HL-60/S4 (cell line): Measurements from ENCODE around the gene CDH4.

Experiments used
- in situ Hi-C: fragments of 300-500 bp; cut with MboI; formaldehyde crosslinking; loops from 2 replicates; pipeline ENCODE4 v1.14.3; 2022; ENCODE audit warnings: low sequenced_read_pairs

Gene CDH4

DNA sequence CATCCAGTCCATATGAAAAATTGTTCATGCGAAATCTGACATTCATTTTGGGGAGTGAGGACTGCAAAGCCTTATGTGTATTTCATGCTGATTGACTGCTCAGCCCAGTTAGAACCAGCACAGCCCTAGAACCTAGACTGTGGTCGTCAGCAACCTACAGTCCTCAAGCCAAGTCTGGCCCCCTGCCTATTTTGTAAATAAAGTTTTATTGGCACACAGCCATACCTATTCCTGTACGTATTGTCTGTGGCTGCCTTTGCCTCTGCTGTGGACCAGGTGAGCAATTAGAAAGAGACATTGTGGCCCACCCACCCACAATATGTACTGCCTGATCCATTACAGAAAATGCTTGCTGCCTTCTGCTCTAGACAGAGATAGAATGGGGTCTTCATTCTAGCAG, 422.6 kb downstream of the CDH4 start:
- in situ Hi-C loops: no loop called here

- in situ Hi-C loops: no loop called here
These were observed 425.9 kb downstream of the CDH4 start for GRCh38 chr20:61677928-61678327.

DNA sequence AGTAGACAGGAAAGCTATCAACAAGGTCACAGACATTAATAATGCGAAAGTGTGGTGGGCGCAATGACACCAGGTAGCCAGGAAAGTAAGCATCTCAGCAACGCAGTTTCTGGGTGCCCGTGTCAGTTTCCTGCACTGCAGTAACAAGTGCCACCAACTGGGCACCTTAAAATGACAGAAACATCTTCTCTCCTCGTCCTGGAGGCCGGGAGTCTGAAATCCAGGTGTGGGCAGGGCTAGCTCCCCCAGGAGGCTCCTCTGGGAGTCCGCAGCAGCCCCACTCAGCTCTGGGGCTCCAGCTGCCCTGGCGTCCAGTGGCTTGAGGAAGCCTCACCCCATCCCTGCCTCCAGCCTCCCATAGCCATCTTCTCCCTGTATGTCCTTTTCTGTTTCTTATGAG, 426.4 kb downstream of the CDH4 start:
- in situ Hi-C loops: no loop called here

DNA sequence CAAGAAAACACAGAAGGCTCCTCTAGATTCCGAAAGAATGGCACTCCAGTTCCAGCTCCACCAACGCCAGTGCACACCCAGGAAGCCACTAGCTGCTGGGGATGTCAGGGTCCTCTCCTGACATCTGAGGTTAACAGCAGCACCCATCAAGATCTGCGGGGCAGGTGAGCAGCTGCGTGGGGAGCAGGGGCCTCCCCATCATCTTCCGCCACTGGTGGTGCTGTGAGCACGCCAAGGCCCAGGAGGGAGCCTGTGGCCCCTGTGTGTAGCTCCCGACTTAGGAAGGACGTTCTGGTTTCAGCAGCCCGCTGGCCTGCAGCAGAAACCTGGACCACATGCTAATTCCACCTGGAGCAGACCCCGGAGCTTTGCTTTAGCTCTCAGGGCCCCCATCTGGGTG, 427.4 kb downstream of the CDH4 start:
- in situ Hi-C loops: no loop called here

DNA sequence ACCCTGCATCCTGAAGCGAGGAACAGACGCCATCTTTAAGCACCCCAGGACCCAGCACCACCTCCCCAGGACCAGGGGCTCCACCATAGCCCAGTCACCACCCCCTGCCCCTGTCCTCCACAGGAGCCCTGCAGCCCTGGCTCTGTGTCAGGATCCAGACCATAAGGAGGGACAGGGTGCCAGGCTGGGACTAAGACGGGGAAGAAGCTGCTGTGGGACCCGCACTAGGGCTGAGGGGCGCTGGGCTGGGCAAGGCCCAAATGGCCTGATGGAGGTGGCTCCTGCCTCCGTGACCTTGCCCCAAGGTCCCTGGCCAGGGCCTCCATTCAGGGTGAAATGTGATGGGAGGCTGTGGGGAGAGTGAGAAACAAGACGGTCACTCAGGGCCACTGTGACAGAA, 428.0 kb downstream of the CDH4 start:
- in situ Hi-C loops: no loop called here

DNA sequence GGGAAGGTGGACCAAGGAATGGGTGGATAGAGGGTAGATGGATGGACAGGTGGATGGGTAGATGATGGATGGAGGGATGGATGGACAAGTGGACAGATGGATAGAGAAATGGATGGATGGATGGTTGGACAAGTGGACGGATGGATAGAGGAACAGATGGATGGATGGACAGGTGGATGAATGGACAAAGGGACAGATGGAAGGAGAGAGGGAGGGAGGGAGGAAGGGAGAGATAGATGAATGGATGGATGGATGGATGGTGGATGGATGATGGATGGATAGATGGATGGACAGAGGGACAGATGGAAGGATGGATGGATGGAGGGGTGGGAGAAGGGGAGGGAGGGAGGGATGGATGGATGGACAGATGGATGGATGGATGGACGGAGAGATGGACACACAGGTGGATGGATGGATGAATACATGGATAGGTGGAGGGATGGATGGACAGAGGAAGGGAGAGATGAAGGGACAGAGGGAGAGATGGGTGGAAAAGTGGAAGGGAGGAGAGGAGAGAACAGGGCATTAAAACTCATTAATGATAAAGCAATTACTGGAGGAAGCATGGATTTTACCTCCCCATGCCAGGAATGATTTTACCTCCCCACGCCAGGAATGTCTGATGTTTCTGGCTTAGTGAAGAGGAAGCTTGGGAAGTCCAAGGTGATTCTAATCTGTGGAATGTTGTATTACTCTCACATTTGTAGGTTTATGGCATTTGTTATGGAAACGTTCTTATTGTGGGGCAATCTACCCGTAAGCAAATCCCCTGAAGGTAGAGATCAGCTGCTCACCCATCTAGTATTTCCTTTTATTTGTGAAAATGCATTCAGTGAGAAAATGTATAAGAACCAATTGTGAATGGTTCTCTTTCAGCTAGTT, 430.3 kb downstream of the CDH4 start:
- in situ Hi-C loops: no loop called here

GRCh38 chr20:61682996-61683681, 431.1 kb downstream of the CDH4 start:
- in situ Hi-C loops: no loop called here

GRCh38 chr20:61683721-61684120, 431.7 kb downstream of the CDH4 start:
- in situ Hi-C loops: no loop called here

DNA sequence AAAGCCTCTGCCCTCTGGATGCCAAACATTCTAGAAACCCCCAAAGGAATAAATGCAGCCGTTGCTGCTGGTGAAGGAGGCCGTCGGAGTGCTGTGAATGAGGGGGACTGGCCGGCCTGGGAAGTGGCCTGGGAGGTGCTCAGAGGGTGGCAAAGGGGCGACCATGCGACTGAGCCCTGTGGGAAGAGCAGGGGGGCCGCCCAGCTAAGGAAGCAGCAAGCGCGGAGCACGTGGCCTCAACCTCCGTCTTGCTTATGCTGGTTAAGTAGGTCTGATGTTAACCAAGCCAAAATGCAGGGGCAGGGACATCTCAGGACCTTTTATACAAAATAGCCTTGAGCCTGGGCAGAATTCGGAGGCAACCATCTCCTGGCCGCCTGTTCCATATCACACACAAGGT, 432.1 kb downstream of the CDH4 start:
- in situ Hi-C loops: no loop called here

- in situ Hi-C loops: no loop called here
These were observed 432.6 kb downstream of the CDH4 start for GRCh38 chr20:61684583-61685235.

- in situ Hi-C loops: no loop called here
These were observed 433.4 kb downstream of the CDH4 start for GRCh38 chr20:61685462-61685861.

DNA sequence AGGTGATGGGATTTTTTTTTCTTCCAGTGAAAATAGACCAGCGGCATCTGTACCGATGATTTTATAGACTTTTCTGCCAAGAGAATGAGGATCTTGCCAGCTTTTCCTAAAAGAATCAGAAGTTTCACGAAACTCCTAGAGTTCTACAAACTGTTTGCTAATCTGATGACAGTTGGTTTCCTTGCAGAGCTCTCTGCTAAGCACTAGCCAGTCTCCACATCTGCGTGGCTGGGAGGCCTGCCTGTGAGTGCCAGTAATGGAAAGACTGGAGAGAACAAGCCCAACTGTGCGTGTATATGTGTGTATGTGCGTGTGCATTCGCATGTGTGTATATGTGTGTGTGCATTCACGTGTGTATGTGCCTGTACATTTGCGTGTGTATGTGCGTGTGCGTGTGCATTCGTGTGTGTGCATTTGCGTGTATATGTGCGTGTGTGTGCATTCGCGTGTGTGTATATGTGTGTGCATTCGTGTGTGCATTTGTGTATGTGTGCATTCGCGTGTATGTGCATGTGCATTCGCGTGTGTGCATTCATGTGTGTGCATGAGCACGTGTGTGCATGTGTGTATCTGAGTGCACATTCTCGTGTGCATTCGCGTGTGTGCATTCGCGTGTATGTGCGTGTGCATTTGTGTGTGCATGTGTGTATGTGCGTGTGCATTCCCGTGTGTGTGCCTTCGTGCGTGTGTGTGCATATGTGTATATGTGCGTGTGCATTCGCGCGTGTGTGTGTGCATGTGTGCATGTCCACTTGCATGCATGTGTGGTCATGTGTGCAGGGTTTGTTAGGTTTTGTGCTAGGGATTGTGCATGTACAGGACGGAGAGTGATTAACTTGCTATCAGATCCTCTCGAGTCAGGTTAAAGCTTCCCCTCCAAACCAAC, 434.2 kb downstream of the CDH4 start:
- in situ Hi-C loops: no loop called here

DNA sequence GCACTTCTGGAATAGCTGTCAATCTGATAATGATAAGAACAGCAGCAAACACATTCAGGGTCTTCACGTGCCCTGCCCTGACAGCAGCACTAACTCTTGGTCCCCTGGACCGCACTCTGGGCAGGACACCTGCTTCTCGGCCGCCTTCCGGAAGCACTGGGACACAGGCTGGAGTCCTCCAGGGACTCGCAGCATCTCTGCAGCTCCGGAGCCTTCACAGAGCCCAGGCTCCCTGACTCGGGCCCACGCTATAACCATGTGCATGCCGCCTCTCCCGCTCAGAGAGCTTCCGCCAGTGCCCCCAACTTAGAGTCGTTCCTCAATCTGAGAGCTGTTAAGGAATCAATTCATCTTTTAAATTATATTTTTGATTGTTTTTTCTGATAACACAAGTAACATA, 436.4 kb downstream of the CDH4 start:
- in situ Hi-C loops: no loop called here

DNA sequence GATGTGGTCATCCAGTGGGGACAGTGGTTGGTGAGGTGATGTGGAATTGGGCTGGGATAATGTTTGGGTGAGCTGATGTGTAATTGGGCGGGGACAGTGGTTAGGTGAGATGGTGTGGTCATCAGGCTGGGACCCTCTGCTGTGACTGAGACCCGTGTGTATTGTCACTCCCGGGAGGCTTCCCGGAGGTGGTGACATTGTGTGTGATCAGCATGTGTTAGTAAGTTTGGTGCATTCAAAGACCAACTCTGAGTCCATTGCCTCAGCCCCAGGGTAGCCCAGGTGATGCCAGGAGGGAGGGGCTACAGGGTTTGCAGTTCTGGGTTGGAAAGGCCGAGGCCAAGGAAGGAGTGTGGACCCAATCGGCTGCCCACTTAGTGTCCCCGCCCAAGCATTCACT, 438.1 kb downstream of the CDH4 start:
- in situ Hi-C loops: no loop called here

DNA sequence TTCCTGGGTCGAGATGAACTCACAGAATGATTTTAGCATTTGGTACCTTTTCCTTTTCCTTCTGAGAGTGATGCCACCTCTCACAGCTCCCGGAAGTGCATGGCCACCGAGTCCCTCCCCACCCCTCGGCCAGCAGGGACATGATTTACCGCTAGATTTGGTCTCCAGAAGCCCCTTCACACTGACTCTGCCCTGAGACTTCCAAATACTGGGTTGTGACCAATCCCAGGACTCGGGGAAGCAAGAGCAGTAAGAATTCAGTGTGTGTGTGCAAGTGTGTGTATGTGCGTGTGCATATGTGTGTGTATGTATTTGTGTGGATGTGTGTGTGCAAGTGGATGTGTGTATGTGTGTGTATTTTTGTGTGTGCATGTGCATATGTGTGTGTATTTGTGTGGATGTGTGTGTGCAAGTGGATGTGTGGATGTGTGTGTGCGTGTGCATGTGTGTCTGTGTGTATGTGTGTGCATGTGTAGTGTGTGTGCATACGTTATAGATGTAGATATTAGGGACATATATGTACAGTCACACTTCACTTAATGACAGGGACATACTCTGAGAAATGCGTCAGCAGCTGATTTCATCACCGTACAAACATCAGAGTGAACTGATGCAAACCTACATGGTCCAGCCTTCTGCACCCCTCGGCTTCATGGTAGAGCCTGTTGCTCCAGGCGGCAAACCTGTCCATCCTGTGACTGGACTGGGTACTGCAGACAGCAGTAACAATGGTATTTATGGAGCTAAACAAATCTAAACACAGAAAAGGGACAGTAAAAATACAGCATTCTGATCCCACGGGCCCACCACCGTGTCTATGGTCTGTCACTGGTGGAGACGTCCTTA, 439.2 kb downstream of the CDH4 start:
- in situ Hi-C loops: no loop called here

DNA sequence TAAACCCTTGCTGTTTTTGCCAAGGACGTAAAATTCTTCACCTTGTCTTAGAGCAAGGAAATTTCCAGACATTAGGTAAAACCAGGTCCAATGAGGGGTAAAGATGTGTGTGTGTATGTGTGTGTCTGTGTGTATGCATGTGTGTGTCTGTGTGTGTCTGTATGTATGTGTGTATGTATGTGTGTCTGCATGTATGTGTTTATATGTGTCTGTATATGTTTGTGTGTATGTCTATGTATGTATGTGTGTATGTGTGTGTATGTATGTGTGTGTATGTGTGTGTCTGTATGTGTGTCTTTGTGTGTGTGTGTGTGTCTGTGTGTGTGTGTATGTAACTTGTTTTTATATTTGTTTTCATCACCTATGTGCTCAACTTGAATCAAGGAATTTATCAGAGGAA, 439.9 kb downstream of the CDH4 start:
- in situ Hi-C loops: no loop called here

- in situ Hi-C loops: no loop called here
These were observed 440.4 kb downstream of the CDH4 start for GRCh38 chr20:61692479-61692878.

- in situ Hi-C loops: no loop called here
These were observed 441.1 kb downstream of the CDH4 start for GRCh38 chr20:61693055-61693600.

DNA sequence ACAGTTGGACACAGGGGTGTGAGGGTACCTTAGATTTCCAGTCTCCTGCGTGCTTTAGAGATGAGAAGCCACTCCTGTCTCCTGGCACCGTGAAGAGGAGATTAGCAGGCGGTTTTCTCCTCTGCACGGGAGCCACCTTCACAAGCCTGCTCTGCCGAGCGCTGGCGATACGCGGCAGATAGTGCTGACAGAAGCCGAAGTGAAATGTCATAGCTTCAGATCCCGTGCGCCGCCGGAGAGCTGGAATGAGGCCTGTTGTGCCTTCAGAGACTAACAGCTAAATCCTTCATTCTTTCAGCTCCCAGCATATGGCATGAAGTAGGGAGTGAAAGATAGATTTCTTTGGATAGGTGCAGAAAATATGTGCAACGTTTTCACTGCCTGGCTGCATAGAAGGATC, 442.6 kb downstream of the CDH4 start:
- in situ Hi-C loops: no loop called here

GRCh38 chr20:61695741-61696140, 443.7 kb downstream of the CDH4 start:
- in situ Hi-C loops: no loop called here
